Lung (tissue), 12 donors: ENCODE data around the gene B3GAT3. TPM values are rescaled to one million over a fixed set of nuclear protein-coding genes. Genes with fewer than 3 reads are reported as not detected.

Source experiments
- ATAC-seq: fragments of 200-7000 bp; cut with Tn5 transposase; one replicate; pipeline ENCODE4 v1.9.1; 2020; ENCODE audit warnings: moderate number of reproducible peaks; ENCODE audit not compliant: insufficient read depth, low FRiP score
- DNase-seq, 3 donors: peaks; one replicate each; pipeline ENCODE4 v3.0.0-alpha.2; 2013 to 2017
- H3K27ac ChIP-seq, 2 donors: one replicate each; pipeline ENCODE4 v1.5.1; 2013; ENCODE audit warnings: mild to moderate bottlenecking in 2 of 2, moderate library complexity in 2 of 2, control low read depth in 1 of 2, inconsistent platforms in 1 of 2, low read depth in 1 of 2, low read length in 1 of 2
- H3K27me3 ChIP-seq, 3 donors: one replicate each; pipeline ENCODE4 v1.5.1; 2013; ENCODE audit warnings: low read length in 2 of 3; ENCODE audit not compliant: control insufficient read depth in 3 of 3, insufficient read depth in 3 of 3
- H3K36me3 ChIP-seq, 4 donors: one replicate each; pipeline ENCODE4 v1.5.1; 2013; ENCODE audit warnings: low read length in 4 of 4, mild to moderate bottlenecking in 1 of 4, moderate library complexity in 1 of 4; ENCODE audit not compliant: control insufficient read depth in 4 of 4, insufficient read depth in 4 of 4
- H3K4me1 ChIP-seq, 5 donors: one replicate each; pipeline ENCODE4 v1.5.1; 2013; ENCODE audit warnings: low read length in 5 of 5, mild to moderate bottlenecking in 2 of 5, moderate library complexity in 1 of 5; ENCODE audit not compliant: control insufficient read depth in 5 of 5, insufficient read depth in 5 of 5
- H3K4me3 ChIP-seq: one replicate; pipeline ENCODE4 v1.5.1; 2013; ENCODE audit warnings: mild to moderate bottlenecking, control low read depth, moderate library complexity
- H3K9ac ChIP-seq, 2 donors: one replicate each; pipeline ENCODE4 v1.5.1; 2013; ENCODE audit warnings: low read length in 2 of 2, control low read depth in 1 of 2; ENCODE audit not compliant: insufficient read depth in 1 of 2
- H3K9me3 ChIP-seq, 4 donors: one replicate each; pipeline ENCODE4 v1.5.1; 2013; ENCODE audit warnings: low read length in 3 of 4, mild to moderate bottlenecking in 1 of 4, moderate library complexity in 1 of 4; ENCODE audit not compliant: control insufficient read depth in 4 of 4, insufficient read depth in 3 of 4
- CTCF ChIP-seq: IDR thresholded peaks from 2 replicates; pipeline ENCODE4 v1.5.1; 2012; ENCODE audit warnings: mild to moderate bottlenecking; ENCODE audit errors: control extremely low read depth, extremely low read depth
- WGBS, 2 donors: extraction: QIAGEN DNeasy Blood & Tissue Kit; methylation state at CpG; one replicate each; pipeline ENCODE4 v1.1.7; 2013; 5-methylcytosine and 5-hydroxymethylcytosine counted together
- polyA plus RNA-seq, 2 donors: library from polyadenylated mRNA; stranded (reverse); fragments of 200-250 nt; gene quantifications; one replicate each; pipeline ENCODE4 v1.2.1, GENCODE V29; 2013
- total RNA-seq, 2 donors: library from RNA; depleted of rRNA in 1 of 2; stranded (reverse); fragments of >200 nt in 1 of 2; gene quantifications; one replicate each; pipeline ENCODE4 v1.2.1, GENCODE V29; 2014 to 2021
- donor health status: control.
- donor health status: control.
- donor health status: Bipolar disorder and iron deficiency.
- donor health status: healthy.
- donor health status: DM: yes; HTN: yes; CAD: no.

B3GAT3 gene
- total and polyA plus RNA-seq, 4 donors: 14.6 to 58.0 (median 49.5) TPM

GRCh38 chr11:62646825-62647608, 25.2 kb upstream of the B3GAT3 start:
- H3K36me3 ChIP-seq: peaks cover 0 to 24% (median 18%) of the 10 kb centered on the region in 4 donors

GRCh38 chr11:62645946-62646824, 24.4 kb upstream of the B3GAT3 start, which contains the start of gene GANAB:
GANAB (minus strand) TSS chr11:62646613; CDS start chr11:62646599, 14 bp downstream.
- Histone ChIP-seq H3K36me3 (peaks cover 0 to 24% (median 18%) of the 10 kb centered on the region in 4 donors), H3K27ac (peak within 1 kb of the TSS; percentile 92), H3K9ac (peak within 1 kb of the TSS; percentile 80 to 89), H3K4me3 (peak within 1 kb of the TSS; percentile 81), H3K4me1 (peaks cover 0 to 14% (median 6%) of the 10 kb centered on the region in 5 donors), H3K9me3 (no peaks in the 10 kb centered on the region), H3K27me3 (no peaks in the 10 kb centered on the region)
- peak; percentile 98 for ATAC-seq
- 0% methylated on average over 72 to 73 of the region's 73 CpGs for WGBS, 2 donors
- TF ChIP-seq CTCF: no peak
- peak; percentile 99 for DNase-seq

More at GRCh38 chr11:62646825-62647608, 25.2 kb upstream of the B3GAT3 start:
- H3K9me3 ChIP-seq: no peaks in the 10 kb centered on the region
- peak overlapping the region in 1 of 2 donors; percentile 23 for H3K9ac ChIP-seq
- TF ChIP-seq CTCF: no peak
- peak overlapping the region in 1 of 2 donors; percentile 55 for H3K27ac ChIP-seq
- no peaks in the 10 kb centered on the region for H3K27me3 ChIP-seq
- ATAC-seq (no peak), DNase-seq (no peak)
- H3K4me1 ChIP-seq: peaks cover 0 to 20% (median 6%) of the 10 kb centered on the region in 5 donors
- WGBS, 2 donors: 66 to 73% methylated on average over 32 of the region's 32 CpGs
- H3K4me3 ChIP-seq: no peak overlapping the region

GRCh38 chr11:62645671-62645945, 23.8 kb upstream of the B3GAT3 start:
- Histone ChIP-seq H3K9ac (peak overlapping the region; percentile 80 to 89), H3K27ac (peak overlapping the region; percentile 92), H3K4me3 (peak overlapping the region; percentile 81), H3K36me3 (peaks cover 0 to 24% (median 18%) of the 10 kb centered on the region in 4 donors), H3K4me1 (peaks cover 0 to 14% (median 6%) of the 10 kb centered on the region in 5 donors), H3K27me3 (no peaks in the 10 kb centered on the region), H3K9me3 (no peaks in the 10 kb centered on the region)
- DNase-seq (no peak), ATAC-seq (no peak)
- WGBS, 2 donors: 14 to 19% methylated on average over 11 of the region's 11 CpGs
- no peak for TF ChIP-seq CTCF
